HG03439 (cell line): ENCODE measurements around the gene MAN1A1.
"Not testable (repeated sequence)": the region's sequence is repeated elsewhere in the genome, so short reads cannot be mapped to it uniquely, and the experiment has no call there.

Experiments used
- ATAC-seq: cut with Tn5 transposase; IDR thresholded peaks from one replicate; pipeline ENCODE4 v1.9.1; 2021; ENCODE audit warnings: mild to moderate bottlenecking, moderate library complexity; ENCODE audit not compliant: unreplicated experiment

MAN1A1 gene

GRCh38 chr6:119307056-119307455 is 42.5 kb downstream of the MAN1A1 start:
- ATAC-seq: no peak

DNA sequence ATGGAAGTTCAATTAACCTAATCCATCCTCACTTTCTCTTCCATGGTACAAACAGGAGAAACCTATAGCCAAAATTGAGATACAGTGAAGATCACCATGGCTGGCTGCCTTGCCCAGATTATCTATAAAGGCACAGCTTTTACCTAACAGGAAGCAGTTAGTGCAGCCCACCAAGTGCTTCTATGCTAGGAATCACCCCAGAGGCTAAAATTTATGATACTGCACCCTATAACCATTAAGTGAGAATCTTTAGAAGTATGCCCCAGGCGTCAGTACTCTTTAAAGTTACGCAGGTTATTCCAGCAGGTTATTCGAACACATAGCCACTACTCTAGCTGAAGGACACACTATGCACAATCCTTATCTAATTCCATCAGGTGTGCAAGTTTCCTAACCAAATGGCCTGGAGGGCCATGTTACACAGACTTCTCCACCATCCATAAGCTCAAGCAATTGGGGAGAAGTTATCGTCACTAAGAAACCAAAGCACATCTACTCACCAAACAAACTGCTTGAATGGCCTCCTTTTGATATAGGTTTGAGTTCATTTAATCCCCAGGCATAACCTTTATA is 43.1 kb downstream of the MAN1A1 start:
- no peak for ATAC-seq

DNA sequence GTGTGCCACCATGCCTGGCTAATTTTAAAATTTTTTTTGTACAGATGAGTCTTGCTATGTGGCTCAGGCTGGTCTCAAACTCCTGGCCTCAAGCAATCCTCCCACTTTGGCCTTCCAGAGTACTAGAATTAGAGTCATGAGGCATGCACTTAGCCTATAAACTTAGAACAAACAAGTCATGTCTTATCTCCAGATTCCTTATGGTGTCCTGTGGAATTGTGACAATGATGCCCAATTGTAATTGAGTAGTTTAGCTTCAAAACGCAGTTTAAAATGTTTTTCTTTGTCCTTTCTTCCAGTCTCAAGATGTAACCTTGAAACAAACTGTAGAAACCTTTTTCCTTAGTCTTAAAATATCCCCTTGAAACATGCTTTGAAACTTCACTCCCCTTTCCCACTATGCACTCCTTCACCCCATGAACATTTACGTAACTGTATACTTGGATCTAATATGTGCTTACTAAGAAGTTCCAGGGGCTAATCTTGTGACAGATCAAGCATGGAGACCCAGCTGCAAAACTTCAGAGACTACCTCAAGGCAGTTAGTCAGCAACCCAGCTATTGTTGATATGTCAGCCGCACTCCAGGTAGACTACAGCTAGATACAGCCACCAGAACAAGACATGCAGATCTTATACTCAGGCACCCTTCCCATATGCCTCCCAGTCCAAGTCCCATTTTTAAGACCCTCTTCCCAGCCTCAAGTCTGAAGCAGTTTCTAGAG is 46.2 kb downstream of the MAN1A1 start:
- ATAC-seq: no peak

DNA sequence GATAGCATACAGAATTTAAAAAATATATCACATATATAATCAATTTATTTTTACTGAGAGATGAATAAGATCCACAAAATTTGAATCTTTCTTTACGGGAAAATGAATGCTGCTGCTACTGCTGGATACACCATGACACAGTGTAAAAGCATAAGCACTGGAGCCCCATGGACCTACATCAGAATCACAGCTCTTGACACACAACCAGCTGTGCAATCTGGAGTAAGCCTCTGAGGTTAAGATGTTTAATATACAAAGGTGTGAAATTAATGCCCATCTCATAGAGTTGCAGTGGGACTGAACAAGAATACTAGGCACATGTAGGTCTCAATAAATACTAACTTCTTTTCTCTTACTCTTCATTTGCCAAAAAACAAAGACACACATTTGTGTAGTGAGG is 48.1 kb downstream of the MAN1A1 start:
- ATAC-seq: no peak

DNA sequence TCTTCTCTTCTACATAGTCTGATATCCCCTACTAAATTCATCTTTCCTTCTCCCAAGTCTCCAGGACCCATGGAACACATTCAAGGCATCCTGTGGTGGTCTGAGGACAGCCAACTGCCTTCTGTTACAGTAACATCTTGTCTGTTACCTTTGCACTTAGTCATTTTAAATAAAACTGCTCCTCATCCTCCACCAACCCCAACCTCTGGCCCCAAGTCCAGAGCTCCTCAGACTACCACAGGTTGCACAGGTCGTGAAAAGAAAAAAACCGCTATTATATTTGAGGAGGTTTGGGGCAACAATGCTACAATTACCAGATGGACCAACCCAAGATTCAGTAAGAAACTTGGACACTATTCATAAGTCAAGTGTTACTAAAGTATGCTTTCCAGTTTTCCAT is 49.9 kb downstream of the MAN1A1 start:
- no peak for ATAC-seq

- ATAC-seq: no peak
Measured at GRCh38 chr6:119297049-119297448, 52.5 kb downstream of the MAN1A1 start.

DNA sequence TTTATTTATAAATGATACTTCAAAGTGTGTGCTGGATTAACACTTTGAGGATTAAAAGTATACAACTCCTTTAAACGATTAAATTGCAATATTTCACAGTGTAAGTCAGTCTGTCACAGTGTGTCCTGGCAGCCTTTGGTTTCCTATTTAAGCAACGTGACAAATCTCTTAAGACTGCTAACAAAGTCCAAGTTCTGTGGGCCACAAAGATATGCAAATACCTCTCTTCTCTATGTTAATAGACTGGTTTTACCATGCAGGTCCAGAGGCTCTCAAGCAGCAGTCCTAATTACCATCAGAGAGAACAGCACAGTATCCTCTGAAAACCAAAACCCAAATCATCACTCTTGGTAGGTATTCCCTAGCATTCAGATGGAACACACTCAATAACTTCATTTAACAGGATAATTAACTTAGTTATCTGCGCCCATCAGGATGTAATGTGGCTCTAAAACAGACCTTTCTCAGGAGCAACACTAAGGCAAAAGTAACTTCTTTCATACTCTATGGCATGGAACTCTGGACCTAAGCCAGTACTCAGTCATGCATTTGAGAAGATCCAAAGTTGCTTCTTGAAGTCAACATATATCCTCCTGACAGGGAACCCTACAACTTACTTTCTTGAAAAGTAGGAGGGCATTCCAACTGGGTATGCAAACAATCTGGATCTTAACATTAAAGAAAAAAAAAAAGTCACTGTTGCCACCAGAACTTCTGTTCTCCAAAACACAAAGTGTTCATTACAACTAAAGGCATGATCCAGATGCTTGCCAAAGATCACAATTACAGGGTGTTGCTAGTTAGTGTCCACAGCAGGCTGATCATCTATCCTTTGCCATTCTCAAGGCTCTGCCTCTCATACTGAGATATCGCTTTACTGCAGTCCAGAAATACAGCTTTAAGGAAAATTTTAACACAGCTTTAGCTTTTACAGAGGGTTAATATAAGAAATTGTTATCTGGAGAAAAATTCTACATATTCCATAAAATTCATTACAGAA is 53.2 kb downstream of the MAN1A1 start:
- ATAC-seq: no peak

- no peak for ATAC-seq
Measured at GRCh38 chr6:119294984-119295383, 54.6 kb downstream of the MAN1A1 start.

GRCh38 chr6:119291060-119291459 is 58.5 kb downstream of the MAN1A1 start:
- not testable (repeated sequence) for ATAC-seq

DNA sequence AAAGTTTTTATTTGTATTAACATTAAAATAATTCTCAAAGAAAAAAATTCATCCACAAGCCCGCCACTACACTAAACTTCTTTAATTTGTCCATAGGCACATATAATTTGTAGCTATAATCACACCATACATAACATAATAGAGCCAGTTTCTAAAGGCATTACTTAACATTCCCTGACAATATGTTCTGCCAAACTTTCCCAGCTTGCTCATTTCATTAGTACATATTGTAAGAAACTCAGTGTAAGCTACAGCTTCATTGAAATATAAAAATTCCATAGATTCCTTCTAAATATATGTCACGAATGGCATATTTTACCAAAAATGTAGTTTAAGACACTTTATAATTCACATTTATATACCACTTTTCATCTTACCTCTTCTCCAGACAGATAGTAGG is 59.3 kb downstream of the MAN1A1 start:
- ATAC-seq: no peak

- ATAC-seq: no peak
Measured at GRCh38 chr6:119289651-119290050, 59.9 kb downstream of the MAN1A1 start.

- ATAC-seq: no peak
Measured at GRCh38 chr6:119285908-119286625, 63.5 kb downstream of the MAN1A1 start.

- no peak for ATAC-seq
Measured at GRCh38 chr6:119284861-119285521, 64.6 kb downstream of the MAN1A1 start.

- no peak for ATAC-seq
Measured at GRCh38 chr6:119283979-119284545, 65.5 kb downstream of the MAN1A1 start.

DNA sequence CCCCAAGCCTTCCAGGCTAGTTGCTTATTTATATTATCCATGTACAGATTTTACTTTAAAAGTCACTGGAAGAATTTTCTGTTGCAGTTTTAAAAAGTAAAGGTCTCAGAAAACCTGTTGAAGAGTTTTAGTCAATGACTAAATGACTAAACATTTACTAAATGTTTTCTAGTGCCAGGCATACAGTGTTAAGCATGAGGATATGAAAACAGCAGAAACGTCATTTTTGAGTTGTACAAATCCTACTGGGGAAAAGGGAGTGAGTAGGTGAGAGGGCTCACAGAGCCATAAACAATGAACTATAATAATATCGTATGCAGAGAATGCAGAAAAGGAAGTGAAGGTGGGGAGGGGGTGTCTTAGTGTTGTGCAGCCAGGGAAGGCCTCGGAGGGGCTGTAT is 66.3 kb downstream of the MAN1A1 start:
- no peak for ATAC-seq

DNA sequence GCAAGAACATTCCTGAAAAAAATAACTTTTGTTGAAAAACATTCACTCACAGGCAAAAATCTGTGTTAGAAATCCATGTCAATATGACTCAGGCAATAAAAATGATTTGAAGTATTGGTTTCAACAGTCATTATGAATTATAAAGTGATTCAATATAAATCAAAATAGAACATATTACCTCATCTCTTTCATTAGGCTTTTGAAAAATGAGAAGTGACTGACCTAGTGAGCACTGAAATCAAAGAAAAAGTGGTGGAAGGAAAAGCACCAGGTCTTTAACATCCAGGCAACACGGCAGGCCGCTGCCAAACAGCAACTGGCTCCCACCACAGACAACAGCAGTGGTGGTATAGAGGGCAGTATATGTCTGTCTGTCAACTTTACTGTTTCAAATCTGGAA is 68.9 kb downstream of the MAN1A1 start:
- ATAC-seq: no peak

- ATAC-seq: no peak
Measured at GRCh38 chr6:119280080-119280479, 69.5 kb downstream of the MAN1A1 start.

- ATAC-seq: no peak
Measured at GRCh38 chr6:119278625-119279024, 70.9 kb downstream of the MAN1A1 start.

GRCh38 chr6:119277052-119277451 is 72.5 kb downstream of the MAN1A1 start:
- ATAC-seq: no peak

DNA sequence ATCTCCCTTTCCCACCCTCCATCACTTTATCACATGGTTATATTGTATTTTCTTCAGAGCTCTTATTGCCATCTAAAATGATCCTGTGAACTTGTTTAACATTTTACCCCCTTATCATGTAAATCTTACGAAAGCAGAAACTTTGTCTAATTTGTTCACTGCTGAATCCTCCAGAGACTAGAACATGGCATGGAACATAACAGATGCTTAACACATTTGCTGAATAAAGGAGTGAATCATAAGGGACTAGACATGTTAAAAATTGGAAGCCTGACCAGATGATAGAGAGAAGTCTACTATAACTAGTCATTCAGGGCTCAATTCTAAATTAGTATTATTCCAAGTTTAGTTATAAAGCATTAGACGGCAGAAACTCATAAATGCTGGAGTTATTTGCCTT is 73.3 kb downstream of the MAN1A1 start:
- ATAC-seq: no peak
